ENCODE data around the gene PTGIS. TPM values are rescaled to one million over a fixed set of nuclear protein-coding genes. Genes with fewer than 3 reads are reported as not detected.

The PTGIS gene
- polyA plus RNA-seq, 3 donors: not detected

DNA sequence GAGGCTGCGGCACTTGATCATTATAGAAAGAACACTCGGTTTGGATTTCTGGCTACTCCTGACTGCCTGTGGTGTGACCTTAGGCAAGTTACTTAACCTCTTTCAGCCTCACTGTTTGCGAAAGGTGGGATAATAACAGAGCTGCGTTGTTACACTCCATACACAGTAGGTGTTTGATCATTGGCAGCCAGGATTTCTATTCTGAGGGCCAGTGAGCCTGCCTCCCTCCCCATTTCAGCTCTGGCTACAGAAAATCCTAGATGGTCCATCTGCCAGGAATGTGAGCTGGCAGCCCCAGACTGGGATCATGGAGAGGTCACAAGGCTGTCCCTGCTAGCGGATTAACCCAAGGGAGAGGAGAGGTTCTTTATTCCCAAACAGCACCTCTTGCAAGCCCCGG, 88.2 kb downstream of the PTGIS start:
- Mint-ChIP-seq H3K4me1 (peaks cover 4% of the 10 kb centered on the region), H3K36me3 (peaks cover 2 to 3% of the 10 kb centered on the region in 2 donors), H3K27me3 (ENCODE audit: low read depth in 3 of 3) (peaks cover 35 to 59% (median 43%) of the 10 kb centered on the region in 3 donors), H3K27ac (no peak overlapping the region), H3K9me3 (peaks cover 0 to 10% (median 4%) of the 10 kb centered on the region in 7 donors), H3K4me3 (no peak overlapping the region)
- Histone ChIP-seq H3K9ac (ENCODE audit: insufficient read depth, low read length, poor library complexity, severe bottlenecking) (no peak overlapping the region), H3K9me3 (replicated peaks in 1 of 2; ENCODE audit: control insufficient read depth in 1 of 2, insufficient read depth in 1 of 2, low read length in 2 of 2) (no peaks in the 10 kb centered on the region), H4K20me1 (ENCODE audit: insufficient read depth, low read length) (no peaks in the 10 kb centered on the region), H3K27me3 (ENCODE audit: control insufficient read depth in 2 of 2, insufficient read depth in 2 of 2, low read length in 2 of 2) (peaks cover 18 to 39% of the 10 kb centered on the region in 2 donors), H3K4me3 (replicated peaks in 1 of 3; ENCODE audit: low read depth in 2 of 3, low read length in 3 of 3) (no peak overlapping the region), H3K4me1 (ENCODE audit: control insufficient read depth in 1 of 2, insufficient read depth in 2 of 2, low read length in 2 of 2) (no peaks in the 10 kb centered on the region), H3K36me3 (replicated peaks in 1 of 2; ENCODE audit: control insufficient read depth in 1 of 2, insufficient read depth in 2 of 2, low read length in 2 of 2) (no peaks in the 10 kb centered on the region), H3K27ac (ENCODE audit: low read depth in 1 of 2, low read length in 2 of 2) (no peak overlapping the region), H3K79me2 (ENCODE audit: insufficient read depth, low read length) (no peaks in the 10 kb centered on the region), H3K4me2 (replicated peaks; ENCODE audit: extremely low read depth, low read length, poor library complexity, severe bottlenecking) (no peak overlapping the region), H2AFZ (ENCODE audit: insufficient read depth, low read depth, low read length, poor library complexity, severe bottlenecking) (no peak overlapping the region)
- TF ChIP-seq CTCF (IDR thresholded peaks at IDR 0.05): no peak
- DNase-seq: no peak
- WGBS (ENCODE audit: insufficient coverage): 85% methylated on average over 3 of the region's 6 CpGs
- intact Hi-C loops (cut with micrococcal nuclease): no loop called here

GRCh38 chr20:49478754-49479689, 88.9 kb downstream of the PTGIS start:
- Mint-ChIP-seq H3K4me3 (no peak overlapping the region), H3K4me1 (no peaks in the 10 kb centered on the region), H3K27ac (no peak overlapping the region)

More at GRCh38 chr20:49478754-49479689, 88.9 kb downstream of the PTGIS start:
- WGBS (ENCODE audit: insufficient coverage): 94% methylated on average over 3 of the region's 5 CpGs
- Histone ChIP-seq H3K9me3 (replicated peaks in 1 of 2; ENCODE audit: control insufficient read depth in 1 of 2, insufficient read depth in 1 of 2, low read length in 2 of 2) (no peaks in the 10 kb centered on the region), H3K27me3 (ENCODE audit: control insufficient read depth in 2 of 2, insufficient read depth in 2 of 2, low read length in 2 of 2) (peaks cover 11 to 35% of the 10 kb centered on the region in 2 donors), H3K27ac (ENCODE audit: low read depth in 1 of 2, low read length in 2 of 2) (no peak overlapping the region), H2AFZ (ENCODE audit: insufficient read depth, low read depth, low read length, poor library complexity, severe bottlenecking) (no peak overlapping the region), H3K4me1 (ENCODE audit: control insufficient read depth in 1 of 2, insufficient read depth in 2 of 2, low read length in 2 of 2) (no peaks in the 10 kb centered on the region), H3K9ac (ENCODE audit: insufficient read depth, low read length, poor library complexity, severe bottlenecking) (no peak overlapping the region), H3K79me2 (ENCODE audit: insufficient read depth, low read length) (no peaks in the 10 kb centered on the region), H4K20me1 (ENCODE audit: insufficient read depth, low read length) (no peaks in the 10 kb centered on the region), H3K4me3 (replicated peaks in 1 of 3; ENCODE audit: low read depth in 2 of 3, low read length in 3 of 3) (no peak overlapping the region), H3K4me2 (replicated peaks; ENCODE audit: extremely low read depth, low read length, poor library complexity, severe bottlenecking) (no peak overlapping the region), H3K36me3 (replicated peaks in 1 of 2; ENCODE audit: control insufficient read depth in 1 of 2, insufficient read depth in 2 of 2, low read length in 2 of 2) (no peaks in the 10 kb centered on the region)
- DNase-seq: no peak
- Mint-ChIP-seq H3K27me3 (ENCODE audit: low read depth in 3 of 3) (peaks cover 30 to 53% (median 40%) of the 10 kb centered on the region in 3 donors), H3K9me3 (peaks cover 0 to 8% (median 3%) of the 10 kb centered on the region in 7 donors), H3K36me3 (peaks cover 0 to 3% of the 10 kb centered on the region in 2 donors)
- intact Hi-C loops (cut with micrococcal nuclease): no loop called here
- TF ChIP-seq CTCF (IDR thresholded peaks at IDR 0.05): no peak
